ENCODE data around the gene TBC1D5. TPM values are rescaled to one million over a fixed set of nuclear protein-coding genes. Genes with fewer than 3 reads are reported as not detected.
A peak's percentile ranks its signal among the peaks of the same experiment; 100 is the strongest.

Gene TBC1D5
- total RNA-seq, 2 experiments from 2014 or later, result 48.4 to 55.2 TPM

DNA sequence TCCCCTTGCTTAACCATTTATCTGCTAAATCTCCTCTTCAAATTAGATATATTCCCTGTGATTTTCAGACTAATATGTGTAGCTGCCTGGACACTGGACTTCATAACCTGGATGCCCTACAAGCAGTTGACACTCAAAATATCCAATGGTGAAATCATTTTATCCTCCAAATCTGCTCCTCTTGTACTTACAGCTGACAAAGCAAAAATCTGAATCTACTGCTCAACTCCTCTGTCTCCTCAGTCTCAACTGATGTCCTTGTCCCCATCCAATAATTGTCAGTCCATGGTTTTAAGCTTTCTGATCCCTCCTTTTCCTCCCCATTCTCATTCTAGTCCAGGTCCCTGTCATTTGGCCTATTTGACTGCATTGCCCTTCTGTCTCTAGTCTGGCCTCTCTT, 411.8 kb downstream of the TBC1D5 start:
- CTCF ChIA-PET, result no interaction called here
- Mint-ChIP-seq H3K36me3 (ENCODE audit: low read depth) (no peaks in the 10 kb centered on the region), H3K4me3 (no peak overlapping the region), H3K9me3 (no peaks in the 10 kb centered on the region), H3K27me3 (no peaks in the 10 kb centered on the region), H3K4me1 (no peaks in the 10 kb centered on the region), H3K27ac (no peak overlapping the region)
- DNase-seq, result no peak
- POLR2A ChIA-PET, result no interaction called here

DNA sequence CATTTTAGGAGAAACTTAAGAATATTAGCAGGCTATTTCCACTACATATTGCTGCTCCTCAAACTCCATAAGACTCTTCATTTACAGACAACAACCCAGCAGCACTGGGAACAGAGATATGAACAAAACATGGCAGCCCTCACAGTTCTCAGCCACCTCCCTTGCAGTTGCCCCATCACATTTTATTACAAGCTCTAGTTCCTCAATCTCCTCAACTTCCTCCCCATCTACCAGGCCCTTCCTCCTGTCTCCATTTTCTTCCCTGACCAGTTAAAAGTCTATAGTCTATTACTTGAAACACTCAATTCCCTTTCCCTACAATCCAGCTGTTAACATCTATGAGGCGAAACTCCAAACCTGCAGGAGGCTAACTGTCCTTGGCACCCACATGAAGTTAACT, 412.5 kb downstream of the TBC1D5 start:
- no peak overlapping the region for H3K27ac Mint-ChIP-seq
- H3K9me3 Mint-ChIP-seq, result no peaks in the 10 kb centered on the region
- POLR2A ChIA-PET, result no interaction called here
- H3K27me3 Mint-ChIP-seq, result no peaks in the 10 kb centered on the region
- DNase-seq, result no peak
- H3K4me1 Mint-ChIP-seq, result no peaks in the 10 kb centered on the region
- CTCF ChIA-PET, result no interaction called here
- H3K4me3 Mint-ChIP-seq, result no peak overlapping the region
- no peaks in the 10 kb centered on the region for H3K36me3 Mint-ChIP-seq (ENCODE audit: low read depth)

DNA sequence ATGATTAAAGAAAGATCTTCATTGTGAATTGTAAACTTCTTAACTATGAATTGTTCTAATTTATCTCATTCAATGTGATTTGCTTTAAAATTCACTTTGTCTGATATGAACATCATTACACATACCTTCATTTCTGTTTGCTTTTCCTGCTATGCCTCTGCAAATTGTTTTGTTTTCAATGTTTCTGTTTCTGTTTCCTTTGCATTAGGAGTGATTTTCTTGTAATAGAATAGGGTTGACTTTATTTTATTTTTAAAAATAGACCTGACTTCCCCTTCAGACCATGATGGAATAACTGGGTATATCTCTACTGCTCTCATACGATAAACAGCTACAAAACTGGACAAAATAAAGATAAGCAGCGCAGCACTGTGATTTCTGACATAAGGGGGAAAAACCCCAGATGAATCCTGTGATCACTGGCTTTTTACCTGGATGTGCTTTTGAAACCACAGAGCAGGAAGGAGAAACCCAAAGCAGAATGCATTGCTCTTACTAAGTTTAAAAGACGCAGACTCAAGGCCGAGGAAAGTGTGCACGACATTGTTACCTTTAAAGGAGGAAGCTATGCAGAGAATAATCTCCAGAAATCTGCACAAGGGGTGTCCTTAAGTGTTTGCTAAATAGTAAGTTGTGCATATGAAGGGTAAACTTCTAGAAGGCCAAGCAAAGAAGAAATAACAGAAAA, 420.2 kb downstream of the TBC1D5 start:
- CTCF ChIA-PET, result interaction anchor here (1.5 kb wide), 1 partner anchor 17 kb away, joined by 3 read pairs; no protein-coding TSS in a partner anchor

GRCh38 chr3:17320266-17320665, 422.2 kb downstream of the TBC1D5 start:
- Mint-ChIP-seq H3K36me3 (ENCODE audit: low read depth) (peaks cover 1% of the 10 kb centered on the region), H3K27me3 (no peaks in the 10 kb centered on the region), H3K27ac (no peak overlapping the region), H3K9me3 (no peaks in the 10 kb centered on the region), H3K4me1 (peaks cover 25% of the 10 kb centered on the region), H3K4me3 (no peak overlapping the region)
- ChIA-PET POLR2A (no interaction called here), CTCF (interaction anchor here (1.4 kb wide), 1 partner anchor 15 kb away, joined by 3 read pairs; no protein-coding TSS in a partner anchor)
- DNase-seq, result no peak

More for the DNA sequence above, 420.2 kb downstream of the TBC1D5 start:
- Mint-ChIP-seq H3K27ac (peak overlapping the region; percentile 74), H3K9me3 (no peaks in the 10 kb centered on the region), H3K4me3 (peak overlapping the region; percentile 42), H3K36me3 (ENCODE audit: low read depth) (no peaks in the 10 kb centered on the region), H3K27me3 (no peaks in the 10 kb centered on the region), H3K4me1 (peaks cover 25% of the 10 kb centered on the region)
- DNase-seq, result peak; percentile 25
- POLR2A ChIA-PET, result interaction anchor here (0.7 kb wide), 1 partner anchor 449 kb away, joined by 3 read pairs; no protein-coding TSS in a partner anchor

- CTCF ChIA-PET, result no interaction called here
These were observed 426.5 kb downstream of the TBC1D5 start for GRCh38 chr3:17315897-17316296.

DNA sequence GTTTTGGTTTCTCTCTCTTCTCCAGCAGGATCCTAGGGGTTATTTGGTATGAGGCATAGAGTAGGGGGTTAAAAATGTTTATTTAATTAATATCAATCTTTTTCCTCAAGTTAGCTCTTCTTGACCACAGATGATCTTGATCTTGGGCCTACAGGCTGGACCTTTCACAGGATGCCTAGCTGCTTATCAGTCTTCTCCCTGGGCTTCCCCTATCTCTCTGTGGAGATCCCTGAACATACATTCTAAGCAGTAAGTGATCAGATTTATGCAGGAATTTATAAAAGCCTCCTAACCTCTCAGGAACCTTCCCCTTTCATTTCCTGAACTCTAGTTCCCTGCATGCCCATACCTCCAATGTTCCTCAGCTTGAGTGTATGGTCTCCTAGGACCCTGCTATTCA, 428.3 kb downstream of the TBC1D5 start:
- no peaks in the 10 kb centered on the region for H3K9me3 Mint-ChIP-seq
- DNase-seq, result no peak
- H3K27ac Mint-ChIP-seq, result no peak overlapping the region
- no peaks in the 10 kb centered on the region for H3K27me3 Mint-ChIP-seq
- ChIA-PET POLR2A (interaction anchor here (0.7 kb wide), 1 partner anchor 589 kb away, joined by 3 read pairs; no protein-coding TSS in a partner anchor), CTCF (interaction anchor here (0.6 kb wide), 1 partner anchor 11 kb away, joined by 3 read pairs; no protein-coding TSS in a partner anchor)
- H3K4me1 Mint-ChIP-seq, result peaks cover 3% of the 10 kb centered on the region
- H3K4me3 Mint-ChIP-seq, result no peak overlapping the region
- peaks cover 1% of the 10 kb centered on the region for H3K36me3 Mint-ChIP-seq (ENCODE audit: low read depth)

More at GRCh38 chr3:17315897-17316296, 426.5 kb downstream of the TBC1D5 start:
- DNase-seq, result no peak
- Mint-ChIP-seq H3K27me3 (no peaks in the 10 kb centered on the region), H3K36me3 (ENCODE audit: low read depth) (peaks cover 1% of the 10 kb centered on the region), H3K4me3 (no peak overlapping the region), H3K27ac (no peak overlapping the region), H3K9me3 (no peaks in the 10 kb centered on the region), H3K4me1 (no peaks in the 10 kb centered on the region)
- POLR2A ChIA-PET, result no interaction called here

GRCh38 chr3:17313746-17314145, 428.7 kb downstream of the TBC1D5 start:
- ChIA-PET CTCF (interaction anchor here (0.6 kb wide), 1 partner anchor 12 kb away, joined by 3 read pairs; no protein-coding TSS in a partner anchor), POLR2A (interaction anchor here (0.7 kb wide), 1 partner anchor 588 kb away, joined by 3 read pairs; no protein-coding TSS in a partner anchor)
- H3K36me3 Mint-ChIP-seq (ENCODE audit: low read depth), result peaks cover 1% of the 10 kb centered on the region
- H3K27me3 Mint-ChIP-seq, result no peaks in the 10 kb centered on the region
- H3K4me3 Mint-ChIP-seq, result no peak overlapping the region
- DNase-seq, result no peak
- no peak overlapping the region for H3K27ac Mint-ChIP-seq
- H3K4me1 Mint-ChIP-seq, result peaks cover 3% of the 10 kb centered on the region
- no peaks in the 10 kb centered on the region for H3K9me3 Mint-ChIP-seq

- no peak overlapping the region for H3K4me3 Mint-ChIP-seq
- no peaks in the 10 kb centered on the region for H3K9me3 Mint-ChIP-seq
- no peak overlapping the region for H3K27ac Mint-ChIP-seq
- CTCF ChIA-PET, result interaction anchor here (0.6 to 1.0 kb wide), 2 partner anchors 17 to 823 kb away, joined by 3 read pairs; no protein-coding TSS in a partner anchor
- H3K4me1 Mint-ChIP-seq, result peaks cover 3% of the 10 kb centered on the region
- peaks cover 3% of the 10 kb centered on the region for H3K36me3 Mint-ChIP-seq (ENCODE audit: low read depth)
- H3K27me3 Mint-ChIP-seq, result no peaks in the 10 kb centered on the region
- no peak for DNase-seq
- POLR2A ChIA-PET, result no interaction called here
These were observed 431.4 kb downstream of the TBC1D5 start for GRCh38 chr3:17310983-17311382.

DNA sequence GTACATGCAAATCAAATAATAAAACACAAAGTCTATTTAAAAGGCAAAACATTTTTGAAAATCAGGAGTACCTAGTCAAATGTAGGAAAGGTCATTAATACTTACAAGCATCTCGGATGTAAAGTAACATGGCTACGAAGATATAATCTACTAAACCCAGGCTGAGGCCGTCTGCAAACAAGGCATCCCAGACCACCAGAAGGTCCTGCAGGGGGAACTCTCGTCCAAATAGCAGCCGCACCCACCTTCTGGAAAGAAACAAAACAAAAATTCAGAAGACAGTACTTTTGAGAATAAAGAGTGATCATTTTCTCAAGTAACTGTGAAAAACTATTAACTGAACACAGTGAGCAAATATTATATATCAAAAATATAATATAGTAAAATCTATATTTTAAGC, 434.5 kb downstream of the TBC1D5 start:
- no peak overlapping the region for H3K27ac Mint-ChIP-seq
- H3K27me3 Mint-ChIP-seq, result no peaks in the 10 kb centered on the region
- H3K9me3 Mint-ChIP-seq, result no peaks in the 10 kb centered on the region
- no peak for DNase-seq
- H3K36me3 Mint-ChIP-seq (ENCODE audit: low read depth), result peaks cover 1% of the 10 kb centered on the region
- ChIA-PET POLR2A (no interaction called here), CTCF (no interaction called here)
- peaks cover 3% of the 10 kb centered on the region for H3K4me1 Mint-ChIP-seq
- no peak overlapping the region for H3K4me3 Mint-ChIP-seq

GRCh38 chr3:17307482-17307881, 434.9 kb downstream of the TBC1D5 start:
- H3K27me3 Mint-ChIP-seq, result no peaks in the 10 kb centered on the region
- no peak overlapping the region for H3K4me3 Mint-ChIP-seq
- POLR2A ChIA-PET, result no interaction called here
- peaks cover 1% of the 10 kb centered on the region for H3K36me3 Mint-ChIP-seq (ENCODE audit: low read depth)
- CTCF ChIA-PET, result no interaction called here
- DNase-seq, result no peak
- H3K9me3 Mint-ChIP-seq, result no peaks in the 10 kb centered on the region
- peaks cover 3% of the 10 kb centered on the region for H3K4me1 Mint-ChIP-seq
- H3K27ac Mint-ChIP-seq, result no peak overlapping the region

DNA sequence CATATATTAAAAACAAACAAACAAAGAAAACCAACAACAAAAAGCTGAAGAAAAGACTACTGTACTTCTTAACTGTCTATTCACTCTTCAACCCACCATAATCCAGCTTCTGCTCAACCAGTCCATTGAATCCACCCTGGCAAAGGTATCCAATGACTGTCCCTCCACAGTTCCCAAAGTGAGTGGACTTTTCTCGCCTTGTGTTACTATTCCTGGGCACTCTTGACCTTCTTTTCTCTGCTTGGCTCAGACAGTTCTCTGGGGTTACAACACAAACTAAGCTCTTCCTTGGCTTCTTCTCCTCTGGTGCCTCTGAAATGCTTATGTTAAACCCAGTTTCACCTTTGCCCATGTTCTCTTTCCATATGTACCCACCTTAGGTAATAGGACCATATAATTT, 437.5 kb downstream of the TBC1D5 start:
- Mint-ChIP-seq H3K36me3 (ENCODE audit: low read depth) (peaks cover 4% of the 10 kb centered on the region), H3K27me3 (no peaks in the 10 kb centered on the region), H3K4me3 (no peak overlapping the region), H3K4me1 (peaks cover 9% of the 10 kb centered on the region), H3K9me3 (no peaks in the 10 kb centered on the region), H3K27ac (no peak overlapping the region)
- no peak for DNase-seq
- POLR2A ChIA-PET, result no interaction called here
- CTCF ChIA-PET, result interaction anchor here (1.3 kb wide), 1 partner anchor 17 kb away, joined by 3 read pairs; no protein-coding TSS in a partner anchor

- H3K36me3 Mint-ChIP-seq (ENCODE audit: low read depth), result peaks cover 13% of the 10 kb centered on the region
- H3K4me3 Mint-ChIP-seq, result no peak overlapping the region
- H3K9me3 Mint-ChIP-seq, result no peaks in the 10 kb centered on the region
- peaks cover 10% of the 10 kb centered on the region for H3K4me1 Mint-ChIP-seq
- no peaks in the 10 kb centered on the region for H3K27me3 Mint-ChIP-seq
- DNase-seq, result no peak
- no peak overlapping the region for H3K27ac Mint-ChIP-seq
- POLR2A ChIA-PET, result no interaction called here
- CTCF ChIA-PET, result no interaction called here
These were observed 439.7 kb downstream of the TBC1D5 start for GRCh38 chr3:17302774-17303173.

- DNase-seq, result no peak
- H3K27me3 Mint-ChIP-seq, result no peaks in the 10 kb centered on the region
- peaks cover 11% of the 10 kb centered on the region for H3K36me3 Mint-ChIP-seq (ENCODE audit: low read depth)
- H3K4me1 Mint-ChIP-seq, result peaks cover 10% of the 10 kb centered on the region
- H3K4me3 Mint-ChIP-seq, result no peak overlapping the region
- ChIA-PET CTCF (no interaction called here), POLR2A (no interaction called here)
- H3K27ac Mint-ChIP-seq, result no peak overlapping the region
- no peaks in the 10 kb centered on the region for H3K9me3 Mint-ChIP-seq
These were observed 440.3 kb downstream of the TBC1D5 start for GRCh38 chr3:17302170-17302569.
